ENCODE measurements around the gene CRELD1. TPM values are rescaled to one million over a fixed set of nuclear protein-coding genes. Genes with fewer than 3 reads are reported as not detected.
A peak's percentile ranks its signal among the peaks of the same experiment; 100 is the strongest.

Gene CRELD1
- total RNA-seq, 1 experiment from 2014 or later: 15.5 TPM

DNA sequence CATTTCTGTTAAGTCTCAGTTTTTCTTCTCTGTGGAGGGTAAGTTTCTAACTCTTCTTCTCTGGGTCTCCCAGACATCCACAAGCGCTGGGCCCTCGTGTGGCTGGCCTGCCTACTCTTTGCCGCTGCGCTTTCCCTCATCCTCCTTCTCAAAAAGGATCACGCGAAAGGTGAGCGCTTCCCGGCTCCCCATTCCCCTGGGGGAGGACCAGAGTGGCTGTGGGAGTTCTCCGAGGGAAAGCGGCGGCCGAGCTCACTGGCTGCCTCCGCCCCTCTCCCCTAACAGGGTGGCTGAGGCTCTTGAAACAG is 1.1 kb upstream of the CRELD1 start:
- Histone ChIP-seq H3K4ac (ENCODE audit: low read depth, low read length) (no peak overlapping the region; the same call in 1 of the 2 replicates), H2BK20ac (ENCODE audit: low read depth, low read length, poor library complexity, severe bottlenecking) (no peak overlapping the region), H3K27me3 (ENCODE audit: insufficient read depth, low read length) (no peaks in the 10 kb centered on the region), H3K23me2 (ENCODE audit: insufficient read length, low read depth, low read length, poor library complexity, severe bottlenecking) (peaks cover 7% of the 10 kb centered on the region), H3K23ac (ENCODE audit: insufficient read length, low read depth, low read length) (no peak overlapping the region), H2BK5ac (ENCODE audit: insufficient read length, low read length) (no peak overlapping the region), H3K18ac (ENCODE audit: insufficient read length, low read depth, low read length) (peak overlapping the region; percentile 43), H3K79me2 (ENCODE audit: insufficient read depth, low read length) (no peaks in the 10 kb centered on the region), H3K9ac (ENCODE audit: extremely low read depth, insufficient read length, low read length) (no peak overlapping the region), H3K56ac (ENCODE audit: insufficient read length, low read depth, low read length) (no peak overlapping the region), H2AK5ac (ENCODE audit: insufficient read length, low read length) (no peak overlapping the region), H2AFZ (ENCODE audit: low read length) (no peak overlapping the region), H3K27ac (ENCODE audit: insufficient read length, low read depth, low read length) (no peak overlapping the region), H4K8ac (replicated peaks; ENCODE audit: insufficient read length, low read depth, low read length) (no peak overlapping the region), H4K20me1 (ENCODE audit: control insufficient read depth, insufficient read depth, insufficient read length) (no peaks in the 10 kb centered on the region), H3K9me3 (ENCODE audit: control insufficient read depth, low read depth, low read length) (no peaks in the 10 kb centered on the region), H4K5ac (ENCODE audit: insufficient read length, low read depth, low read length) (no peak overlapping the region), H3K4me1 (ENCODE audit: insufficient read depth, low read length) (no peaks in the 10 kb centered on the region; the same call in 1 of the 2 replicates), H3K14ac (ENCODE audit: insufficient read depth, low read length) (no peak overlapping the region; the same call in 1 of the 2 replicates), H2BK15ac (ENCODE audit: low read depth, low read length) (no peak overlapping the region), H2BK12ac (ENCODE audit: insufficient read length, low read depth, low read length) (no peak overlapping the region), H4K91ac (ENCODE audit: insufficient read length, low read depth, low read length) (no peak overlapping the region), H3K4me2 (ENCODE audit: insufficient read depth, insufficient read length, low read length) (peak overlapping the region; percentile 5), H3T11ph (ENCODE audit: low read length) (no peak overlapping the region), H2BK120ac (ENCODE audit: low read depth, low read length, poor library complexity, severe bottlenecking) (no peak overlapping the region), H3K79me1 (ENCODE audit: insufficient read depth, low read depth, low read length, poor library complexity, severe bottlenecking) (no peaks in the 10 kb centered on the region)
- DNase-seq: no peak
- peak overlapping the region; percentile 88 to 94 for H3K4me3 Mint-ChIP-seq
- H3K36me3 Mint-ChIP-seq (ENCODE audit: insufficient read depth in 1 of 3, low read depth in 3 of 3): peaks cover 5 to 24% (median 22%) of the 10 kb centered on the region in 3 experiments; a peak in 6 of 7 replicates
- TF ChIP-seq CTCF (conservative IDR thresholded peaks at IDR 0.05): no peak
- H3K4me1 Mint-ChIP-seq: peaks cover 10 to 14% of the 10 kb centered on the region in 2 experiments
- no CpG with 5 or more reads among the region's 13 CpGs for WGBS (ENCODE audit: extremely low coverage, insufficient read length, low lambda C conversion rate)
- H3K27ac Mint-ChIP-seq: peak overlapping the region in 1 of 3 experiments; percentile 53; a peak in 1 of 7 replicates
- peaks cover 0 to 4% of the 10 kb centered on the region in 2 experiments; a peak in 1 of 5 replicates for H3K9me3 Mint-ChIP-seq
- H3K27me3 Mint-ChIP-seq (ENCODE audit: low read depth): peaks cover 5% of the 10 kb centered on the region
